Neural crest cell (in vitro differentiated cells): Measurements from ENCODE around the gene EPB41. TPM values are rescaled to one million over a fixed set of nuclear protein-coding genes. Genes with fewer than 3 reads are reported as not detected.
"Not testable (repeated sequence)": the region's sequence is repeated elsewhere in the genome, so short reads cannot be mapped to it uniquely, and the experiment has no call there.

Source experiments
- DNase-seq: peaks from one replicate; pipeline ENCODE4 v3.0.0; 2021; ENCODE audit warnings: low read depth, mixed read lengths, low spot score
- H3K27ac Mint-ChIP-seq: one replicate; pipeline ENCODE4 v1.8.0; 2021; ENCODE audit warnings: mild to moderate bottlenecking, mixed read lengths; ENCODE audit not compliant: unreplicated experiment
- H3K27me3 Mint-ChIP-seq: 2 replicates; pipeline ENCODE4 v1.8.0; 2021; ENCODE audit warnings: low read depth, mild to moderate bottlenecking, mixed read lengths
- H3K36me3 Mint-ChIP-seq: 2 replicates; pipeline ENCODE4 v1.8.0; 2021; ENCODE audit warnings: low read depth, mild to moderate bottlenecking, mixed read lengths
- H3K4me1 Mint-ChIP-seq: 2 replicates; pipeline ENCODE4 v1.8.0; 2021; ENCODE audit warnings: mixed read lengths
- H3K4me3 Mint-ChIP-seq: one replicate; pipeline ENCODE4 v1.8.0; 2021; ENCODE audit warnings: mild to moderate bottlenecking, mixed read lengths
- H3K9me3 Mint-ChIP-seq: 2 replicates; pipeline ENCODE4 v1.8.0; 2021; ENCODE audit warnings: mixed read lengths
- total RNA-seq: library from RNA; stranded (reverse); gene quantifications from 2 replicates; pipeline ENCODE4 v1.2.1, GENCODE V29; 2021
- TF ChIP-seq, protein P1 (sequence below): fragments of 200-600 bp; sonication (generic); conservative IDR thresholded peaks from 2 replicates; pipeline ENCODE4 v1.5.0; 2021; ENCODE audit warnings: antibody characterized with exemption, mild to moderate bottlenecking

Gene EPB41
- total RNA-seq, 1 donor from 2014 or later: 108 TPM

GRCh38 chr1:29062157-29062942 lies 148.0 kb downstream of the EPB41 start:
- TF ChIP-seq, protein P1, sequence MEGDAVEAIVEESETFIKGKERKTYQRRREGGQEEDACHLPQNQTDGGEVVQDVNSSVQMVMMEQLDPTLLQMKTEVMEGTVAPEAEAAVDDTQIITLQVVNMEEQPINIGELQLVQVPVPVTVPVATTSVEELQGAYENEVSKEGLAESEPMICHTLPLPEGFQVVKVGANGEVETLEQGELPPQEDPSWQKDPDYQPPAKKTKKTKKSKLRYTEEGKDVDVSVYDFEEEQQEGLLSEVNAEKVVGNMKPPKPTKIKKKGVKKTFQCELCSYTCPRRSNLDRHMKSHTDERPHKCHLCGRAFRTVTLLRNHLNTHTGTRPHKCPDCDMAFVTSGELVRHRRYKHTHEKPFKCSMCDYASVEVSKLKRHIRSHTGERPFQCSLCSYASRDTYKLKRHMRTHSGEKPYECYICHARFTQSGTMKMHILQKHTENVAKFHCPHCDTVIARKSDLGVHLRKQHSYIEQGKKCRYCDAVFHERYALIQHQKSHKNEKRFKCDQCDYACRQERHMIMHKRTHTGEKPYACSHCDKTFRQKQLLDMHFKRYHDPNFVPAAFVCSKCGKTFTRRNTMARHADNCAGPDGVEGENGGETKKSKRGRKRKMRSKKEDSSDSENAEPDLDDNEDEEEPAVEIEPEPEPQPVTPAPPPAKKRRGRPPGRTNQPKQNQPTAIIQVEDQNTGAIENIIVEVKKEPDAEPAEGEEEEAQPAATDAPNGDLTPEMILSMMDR: no peak
- H3K27ac Mint-ChIP-seq: no peak overlapping the region
- H3K36me3 Mint-ChIP-seq: no peaks in the 10 kb centered on the region
- peaks cover 8% of the 10 kb centered on the region for H3K4me1 Mint-ChIP-seq
- H3K4me3 Mint-ChIP-seq: no peak overlapping the region
- DNase-seq: no peak
- no peaks in the 10 kb centered on the region for H3K9me3 Mint-ChIP-seq
- H3K27me3 Mint-ChIP-seq: no peaks in the 10 kb centered on the region

- Mint-ChIP-seq H3K4me1 (peaks cover 8% of the 10 kb centered on the region), H3K9me3 (no peaks in the 10 kb centered on the region), H3K27ac (no peak overlapping the region), H3K36me3 (no peaks in the 10 kb centered on the region), H3K27me3 (no peaks in the 10 kb centered on the region), H3K4me3 (no peak overlapping the region)
- TF ChIP-seq, protein P1: no peak
- no peak for DNase-seq
Measured at GRCh38 chr1:29064064-29064463, 149.7 kb downstream of the EPB41 start.

DNA sequence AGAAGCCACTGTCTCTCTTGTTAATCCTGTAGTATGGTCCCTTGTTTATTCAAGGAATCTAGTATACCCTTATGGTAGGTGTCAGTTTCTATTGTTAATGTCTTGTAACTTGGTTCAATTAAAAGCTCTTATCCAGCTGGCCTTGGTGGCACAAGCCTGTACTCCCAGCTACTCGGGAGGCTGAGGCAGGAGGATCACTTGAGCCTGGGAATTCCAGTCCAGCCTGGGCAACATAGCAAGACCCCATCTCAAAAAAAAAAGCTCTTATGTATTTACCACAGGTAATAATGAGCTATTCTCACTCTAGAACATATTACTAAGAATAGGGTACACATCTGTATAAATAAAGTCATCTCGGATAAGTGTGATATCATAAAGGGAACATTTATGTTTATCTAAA lies 162.8 kb downstream of the EPB41 start:
- no peak for DNase-seq
- H3K27ac Mint-ChIP-seq: no peak overlapping the region
- H3K9me3 Mint-ChIP-seq: no peaks in the 10 kb centered on the region
- H3K36me3 Mint-ChIP-seq: peaks cover 3% of the 10 kb centered on the region
- H3K4me3 Mint-ChIP-seq: no peak overlapping the region
- H3K27me3 Mint-ChIP-seq: no peaks in the 10 kb centered on the region
- TF ChIP-seq, protein P1: no peak
- H3K4me1 Mint-ChIP-seq: no peaks in the 10 kb centered on the region

- not testable (repeated sequence) for H3K27ac Mint-ChIP-seq, H3K27me3 Mint-ChIP-seq, H3K36me3 Mint-ChIP-seq, DNase-seq, H3K4me1 Mint-ChIP-seq, H3K4me3 Mint-ChIP-seq, H3K9me3 Mint-ChIP-seq
Measured at GRCh38 chr1:29079916-29080629, 165.7 kb downstream of the EPB41 start.

GRCh38 chr1:29081201-29081600 lies 166.8 kb downstream of the EPB41 start:
- Mint-ChIP-seq H3K4me1 (no peaks in the 10 kb centered on the region), H3K27me3 (no peaks in the 10 kb centered on the region), H3K36me3 (no peaks in the 10 kb centered on the region), H3K27ac (no peak overlapping the region), H3K9me3 (no peaks in the 10 kb centered on the region), H3K4me3 (no peak overlapping the region)
- no peak for DNase-seq
- TF ChIP-seq, protein P1: no peak

DNA sequence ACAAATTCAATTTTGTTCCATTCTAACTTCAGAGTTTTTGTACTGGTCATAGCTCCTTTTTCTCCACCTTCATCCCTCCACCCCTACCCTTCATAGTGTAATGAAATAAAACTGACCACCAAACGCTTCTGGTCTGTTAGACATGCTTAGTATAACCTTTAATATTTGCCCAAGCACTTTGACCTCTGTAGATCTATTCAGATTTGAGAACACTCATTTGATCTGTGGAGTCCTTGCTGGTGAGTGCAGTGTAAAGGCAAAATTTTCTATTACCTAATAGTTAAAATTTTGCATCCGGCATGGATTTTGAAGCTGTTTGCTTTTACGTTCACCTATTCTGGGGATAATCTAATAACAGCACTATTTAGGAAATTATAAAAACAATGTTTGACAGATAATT lies 168.2 kb downstream of the EPB41 start:
- Mint-ChIP-seq H3K4me3 (no peak overlapping the region), H3K27me3 (no peaks in the 10 kb centered on the region), H3K9me3 (no peaks in the 10 kb centered on the region), H3K4me1 (no peaks in the 10 kb centered on the region), H3K27ac (no peak overlapping the region), H3K36me3 (no peaks in the 10 kb centered on the region)
- TF ChIP-seq, protein P1: no peak
- DNase-seq: no peak
